Activated CD8-positive, alpha-beta memory T cell treated with anti-CD3 and anti-CD28 coated beads, Interleukin-2, amount 50 U/mL, for 48 hours (primary cell): ENCODE data around the gene LZIC.
A peak's percentile ranks its signal among the peaks of the same experiment; 100 is the strongest.

Experiments used
- DNase-seq: peaks from one replicate; pipeline ENCODE4 v3.0.0-alpha.2; 2020

The LZIC gene

DNA sequence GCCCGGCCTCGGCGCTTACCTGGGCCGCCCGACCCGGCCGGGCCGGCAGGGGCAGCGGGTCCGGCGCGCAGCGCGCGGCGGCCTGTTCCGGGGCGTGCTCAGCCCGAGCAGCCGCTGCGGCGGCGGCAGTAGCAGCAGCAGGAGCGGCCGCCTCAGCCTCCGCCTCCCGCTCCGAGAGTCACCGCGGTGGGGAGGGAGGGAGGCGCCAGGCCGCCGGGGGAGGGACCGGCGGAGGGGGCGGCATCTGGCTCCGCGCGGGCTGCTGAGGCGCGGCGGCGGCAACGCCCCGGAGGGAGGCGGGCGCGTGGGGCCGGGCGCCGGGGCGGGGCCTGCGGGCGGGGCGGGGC, 33.1 kb downstream of the LZIC start, which contains the start of gene CTNNBIP1:
Gene CTNNBIP1 (minus strand): TSS at position 194 of the 347 bp plus-strand sequence. CDS start 38,205 bp downstream, outside the sequence.
- DNase-seq = no peak

DNA sequence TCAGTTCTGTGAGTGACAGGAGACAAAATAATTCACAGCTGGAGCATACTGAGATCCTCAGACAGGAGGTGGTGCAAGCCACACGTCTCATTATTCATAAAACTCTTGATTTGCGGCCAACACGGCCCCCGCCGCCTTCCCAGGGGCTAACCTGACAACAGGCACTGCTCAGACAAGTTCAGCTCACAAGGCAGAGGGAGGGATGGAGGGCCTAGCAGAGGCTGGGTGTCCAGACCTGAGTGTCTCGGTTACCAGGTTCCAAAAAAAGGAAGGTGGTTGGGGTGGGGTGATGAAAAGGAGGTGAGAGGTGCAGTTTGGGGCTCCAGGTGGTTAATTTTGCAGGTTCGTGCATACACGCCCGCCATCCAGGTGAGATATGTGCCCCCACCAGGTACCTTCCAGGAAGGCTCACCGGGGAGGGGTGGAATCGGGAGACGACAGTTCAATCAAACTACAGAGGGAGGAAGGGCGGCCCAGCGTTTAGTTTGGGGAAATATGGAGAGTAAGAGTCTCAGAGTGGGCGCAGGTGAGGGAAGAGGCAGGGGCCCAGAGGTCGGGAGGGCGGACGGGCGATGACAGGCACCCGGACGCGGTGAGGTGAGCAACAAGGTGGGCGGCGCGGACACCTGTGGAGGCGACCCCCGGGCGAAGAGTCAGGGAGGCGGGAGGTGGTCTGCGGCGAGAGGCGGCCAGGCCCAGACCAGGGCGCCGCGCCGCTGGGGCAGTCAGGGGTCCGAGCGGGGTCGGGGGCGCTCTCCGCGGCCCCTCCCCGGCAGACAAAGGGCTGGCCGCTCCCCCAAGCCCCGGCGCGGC, 33.8 kb downstream of the LZIC start:
- DNase-seq = peak; percentile 80

DNA sequence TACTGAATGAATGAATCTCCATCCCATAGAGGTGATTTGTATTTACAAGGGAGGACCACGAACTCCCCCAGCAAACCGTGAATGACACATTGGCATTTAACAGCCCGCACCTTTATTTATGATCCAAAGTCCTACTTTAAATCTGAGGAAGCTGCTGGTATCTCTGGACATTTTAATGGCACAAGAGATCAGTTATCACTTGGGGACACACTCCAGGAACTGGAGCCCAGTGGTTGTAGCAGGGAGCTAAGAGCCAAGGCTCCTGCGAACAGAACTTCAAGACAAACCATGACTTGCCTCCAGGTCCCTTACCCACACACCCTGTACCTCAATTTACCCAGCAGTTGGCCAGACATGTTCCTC, 34.3 kb downstream of the LZIC start:
- no peak for DNase-seq

DNA sequence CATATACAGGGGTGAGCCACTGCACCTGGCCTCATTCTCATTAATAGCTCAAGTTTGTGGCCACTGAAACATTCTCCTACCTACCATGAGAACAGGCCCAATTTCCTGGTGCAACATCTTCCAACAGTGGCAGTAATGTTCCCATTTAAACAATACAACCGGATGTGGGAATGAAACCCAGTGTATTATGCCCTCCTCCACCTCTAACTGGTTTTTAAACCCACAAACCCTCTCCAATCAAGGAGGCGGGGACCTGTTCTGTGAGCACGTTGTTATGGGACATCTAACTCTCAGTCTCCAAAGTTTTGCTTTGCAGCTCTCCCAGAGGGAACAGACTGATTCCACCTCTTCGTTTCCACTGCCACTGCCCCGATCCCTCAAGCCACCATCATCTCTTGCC, 35.8 kb downstream of the LZIC start:
- no peak for DNase-seq

DNA sequence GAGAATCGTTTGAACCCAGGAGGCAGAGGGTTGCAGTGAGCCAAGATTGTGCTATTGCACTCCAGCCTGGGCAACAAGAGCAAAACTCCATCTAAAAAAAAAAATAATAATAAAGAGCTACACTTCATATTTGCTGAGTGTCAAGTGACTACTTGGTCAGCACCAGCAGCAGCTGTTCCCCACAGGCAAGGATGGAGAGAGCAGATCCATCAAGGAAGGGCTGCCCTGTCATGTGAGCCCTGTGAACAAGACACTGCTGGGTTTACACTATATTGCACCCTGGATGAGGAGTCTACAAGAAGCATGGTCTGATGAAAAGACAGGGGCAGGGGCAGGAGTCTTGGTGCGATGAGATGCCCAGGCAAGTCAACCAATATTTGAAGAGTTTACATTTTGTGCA, 36.7 kb downstream of the LZIC start:
- no peak for DNase-seq

DNA sequence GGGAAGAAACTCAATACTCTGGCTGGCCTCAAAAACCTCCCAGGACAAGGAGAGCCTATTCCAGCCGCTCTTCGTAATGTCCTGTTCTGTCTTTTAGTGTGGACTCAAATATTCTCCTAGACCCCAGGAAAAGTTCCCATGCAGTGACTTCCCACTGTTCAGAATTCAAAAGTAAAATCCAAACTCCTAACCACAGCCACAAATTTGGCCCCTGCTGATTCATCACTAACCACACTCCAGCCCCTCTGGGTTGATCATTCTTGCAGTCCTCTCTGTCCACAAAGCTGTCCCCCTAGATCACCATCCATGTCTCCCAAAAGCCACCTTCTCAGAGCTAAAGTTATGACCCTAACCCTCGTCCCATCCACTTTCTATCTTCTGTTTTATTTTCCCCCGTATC, 38.2 kb downstream of the LZIC start:
- no peak for DNase-seq

DNA sequence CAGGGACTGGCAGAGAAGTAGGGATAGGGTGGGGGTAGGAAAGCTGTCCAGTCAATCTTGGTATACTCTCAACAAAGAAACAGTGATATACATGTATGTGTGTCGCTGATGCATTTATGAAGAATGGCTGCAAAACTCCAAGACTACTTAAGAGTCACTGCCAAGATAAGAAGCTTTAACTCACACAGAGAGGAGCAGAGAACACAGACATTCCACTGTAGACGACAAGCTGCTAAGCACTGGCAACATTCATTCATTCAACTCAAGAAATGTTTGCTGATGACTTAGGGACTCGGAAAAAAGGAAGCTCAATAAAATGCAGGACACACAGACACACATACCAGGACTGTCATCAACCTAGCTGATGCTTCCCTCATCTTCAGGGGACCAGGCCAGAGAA, 38.6 kb downstream of the LZIC start:
- DNase-seq = no peak

DNA sequence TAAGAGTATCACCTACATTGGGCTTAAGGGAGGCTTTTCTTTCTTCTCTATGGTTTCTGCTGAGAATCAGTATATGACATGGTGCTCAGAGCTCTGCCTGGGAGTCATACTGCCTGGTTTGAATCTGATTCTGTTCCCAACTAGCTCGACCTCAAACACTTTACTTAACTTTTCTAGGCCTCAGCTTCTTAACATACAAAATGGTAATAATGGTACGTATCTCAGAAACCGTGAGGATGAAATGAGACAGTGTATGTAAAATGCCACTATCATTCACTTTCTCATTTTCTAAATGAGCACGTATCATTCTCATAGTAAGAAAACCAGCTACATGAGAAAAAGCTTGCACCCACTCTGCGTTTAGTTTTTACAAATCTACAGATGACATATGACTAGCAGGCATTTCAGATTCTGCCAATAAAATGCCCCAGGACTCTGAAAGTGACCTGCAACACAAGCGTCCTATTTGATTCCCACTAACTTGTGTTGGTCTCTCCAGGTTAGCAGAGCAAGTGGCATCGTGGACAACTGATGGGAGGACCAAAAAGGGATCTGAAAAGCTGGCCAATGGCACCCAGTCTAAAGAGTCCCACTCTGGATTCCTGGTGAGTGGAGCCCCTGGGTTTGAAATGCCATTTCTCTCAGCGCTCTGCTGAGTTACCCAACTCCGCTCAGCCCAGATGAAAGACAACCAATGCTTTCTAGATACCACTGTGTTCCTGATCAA, 39.2 kb downstream of the LZIC start:
- DNase-seq = no peak

DNA sequence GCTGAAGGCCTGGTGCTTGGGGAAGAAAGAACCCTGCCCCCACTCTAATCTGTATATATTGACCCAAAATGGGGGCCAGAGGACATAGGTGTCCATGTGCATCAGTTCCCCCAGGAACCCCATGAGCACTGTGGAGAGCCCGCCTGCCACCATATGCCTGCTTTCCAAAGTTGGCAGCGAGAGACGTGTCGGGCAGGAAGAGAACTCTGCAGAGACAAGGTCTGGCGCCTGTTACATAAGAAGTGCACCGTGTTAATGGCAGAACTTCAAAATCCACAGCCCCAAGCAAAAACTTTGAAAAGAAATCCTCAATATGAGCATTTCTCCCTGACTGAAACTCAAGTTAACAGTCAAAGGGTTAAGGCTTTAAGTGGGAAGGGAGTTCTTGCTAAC, 41.1 kb downstream of the LZIC start:
- DNase-seq = no peak

DNA sequence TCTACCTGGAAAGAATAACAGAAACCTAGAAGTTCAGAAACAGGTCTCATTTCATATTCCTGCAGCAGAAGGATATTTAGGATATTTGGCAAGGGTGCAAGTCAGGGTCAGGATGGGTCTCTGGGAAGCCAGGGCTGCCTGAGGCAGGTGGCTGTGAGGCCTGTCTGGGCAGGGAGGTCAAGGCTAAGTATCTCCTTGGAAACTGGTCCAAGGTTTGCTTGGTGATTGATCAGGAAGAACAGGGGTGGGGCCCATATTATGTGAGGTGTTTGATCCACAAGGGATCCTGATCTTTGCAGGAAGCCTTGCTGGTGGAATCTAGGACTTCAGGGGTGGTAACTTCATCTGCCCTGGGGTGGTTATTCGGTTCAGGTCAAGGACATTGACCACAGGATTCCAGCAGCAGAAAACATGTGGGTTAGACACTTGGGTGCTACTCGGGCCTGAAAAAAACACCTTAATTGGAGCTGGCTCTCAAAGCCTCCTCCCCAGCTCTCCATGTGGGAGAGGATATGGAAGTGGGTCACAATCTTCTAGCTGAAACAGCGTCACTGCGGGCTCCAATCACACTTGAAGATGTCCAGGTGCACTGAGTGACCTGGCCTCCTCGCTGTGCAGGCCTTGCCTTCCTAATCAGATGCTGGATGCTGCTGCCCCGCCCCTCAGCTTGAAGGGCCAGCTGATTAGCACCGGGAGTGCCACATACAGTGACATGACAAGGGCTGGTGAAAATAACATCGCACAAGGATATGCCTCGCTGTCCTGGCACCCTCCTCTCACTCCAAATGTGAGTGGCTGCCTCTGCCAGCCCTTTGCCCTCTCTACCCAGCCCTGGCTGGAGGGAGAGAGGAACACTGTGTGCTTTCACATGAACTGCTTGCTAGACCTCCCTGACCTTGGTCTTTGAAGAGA, 41.8 kb downstream of the LZIC start:
- DNase-seq = no peak

DNA sequence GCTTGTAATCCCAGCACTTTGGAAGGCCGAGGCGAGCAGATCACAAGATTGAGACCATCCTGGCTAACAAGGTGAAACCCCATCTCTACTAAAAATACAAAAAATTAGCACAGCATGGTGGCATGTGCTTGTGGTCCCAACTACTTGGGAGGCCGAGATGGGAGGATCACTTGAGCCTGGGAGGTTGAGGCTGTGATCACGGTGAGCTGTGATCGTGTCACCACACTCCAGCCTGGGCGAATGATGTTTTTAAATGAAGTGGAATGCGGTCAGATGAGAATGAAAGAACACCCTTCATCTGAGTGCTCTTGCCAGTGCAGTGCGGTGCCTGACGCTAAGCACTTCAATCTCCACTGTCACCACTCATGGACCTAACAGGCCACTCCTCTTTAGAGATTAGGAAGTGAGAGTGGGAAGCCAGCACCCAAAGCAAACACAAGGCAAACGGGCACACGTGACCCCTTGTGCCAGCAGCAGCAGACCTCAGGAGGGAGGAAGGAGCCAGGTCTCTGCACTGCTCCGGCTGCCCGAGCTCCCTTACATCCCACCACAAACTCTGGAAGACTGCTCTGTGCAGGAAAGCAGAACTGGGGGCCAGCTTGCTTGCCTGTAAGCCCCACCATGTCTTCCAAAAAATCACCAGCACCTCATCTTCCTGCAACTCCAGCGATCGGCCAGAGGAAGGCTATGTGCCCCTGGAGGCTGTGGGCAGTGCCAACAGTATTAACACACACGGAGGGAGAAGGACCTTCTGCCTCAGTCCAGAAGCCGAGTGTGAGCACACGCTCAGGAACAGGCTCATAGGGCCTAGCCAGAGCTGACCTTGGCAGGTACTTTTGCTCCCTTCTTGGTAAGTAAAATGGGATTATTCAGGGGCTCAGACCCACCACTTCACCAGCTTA, 42.8 kb downstream of the LZIC start:
- DNase-seq = no peak

DNA sequence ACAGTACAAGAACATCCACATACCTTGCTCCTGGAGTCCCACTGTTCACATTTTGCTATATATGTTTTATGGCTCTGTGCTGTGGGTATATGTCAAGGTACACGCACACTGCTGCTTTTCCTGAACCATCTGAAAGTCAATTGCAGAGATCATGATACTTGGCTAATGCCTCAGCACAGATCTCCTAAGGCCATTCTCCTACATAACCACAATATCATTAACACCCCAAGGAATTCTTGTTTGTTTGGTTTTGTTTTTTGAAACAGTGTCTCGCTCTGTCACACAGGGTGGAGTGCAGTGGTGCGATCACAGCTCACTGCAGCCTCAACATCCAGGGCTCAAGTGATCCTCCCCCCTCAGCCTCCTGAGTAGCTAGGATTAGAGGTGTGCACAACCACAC, 49.1 kb downstream of the LZIC start:
- no peak for DNase-seq

DNA sequence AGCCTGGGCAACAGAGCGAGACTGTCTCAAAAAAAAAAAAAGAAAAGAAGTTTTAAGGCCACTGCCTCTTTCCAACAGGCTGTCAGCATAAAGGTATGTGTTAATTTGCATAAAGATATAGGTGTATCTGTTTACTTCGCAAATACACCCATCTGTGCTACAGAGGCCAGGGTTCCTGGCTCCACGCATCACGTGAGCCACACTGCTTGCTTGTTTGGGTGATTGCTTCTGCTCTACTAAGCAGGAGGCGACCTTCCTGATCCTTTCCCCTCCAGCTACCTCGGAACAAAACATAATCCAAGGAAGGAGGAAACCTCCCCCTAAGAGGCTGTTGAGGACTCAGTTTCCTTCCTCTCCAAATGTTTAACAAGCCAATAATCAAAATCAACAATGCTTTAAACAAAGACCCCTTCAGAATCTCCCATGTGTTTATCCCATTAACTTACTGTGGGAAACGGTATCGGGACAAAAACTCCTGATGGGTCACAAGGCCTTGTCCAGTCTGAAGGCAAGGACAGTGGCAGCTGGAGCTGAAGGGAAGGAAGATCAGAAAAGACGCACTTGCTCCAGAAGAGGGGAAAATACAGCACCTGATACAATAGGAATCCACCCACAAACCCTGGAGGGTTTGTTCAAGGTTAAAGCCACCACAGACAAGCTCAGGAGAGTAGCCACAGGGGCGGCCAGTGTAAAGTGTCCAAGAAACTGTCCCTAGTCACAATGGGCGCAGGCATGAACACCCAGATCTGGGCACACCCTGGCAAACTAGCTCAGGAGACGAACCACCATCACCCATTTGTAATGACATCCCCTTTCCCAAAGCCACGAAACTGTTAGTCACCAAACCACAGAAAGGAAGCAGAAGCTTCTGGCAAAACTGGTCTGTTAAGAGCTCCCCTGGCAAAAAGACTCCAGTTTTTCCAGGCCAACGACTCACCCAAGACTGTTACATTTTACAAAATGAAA, 50.3 kb downstream of the LZIC start:
- DNase-seq = no peak

DNA sequence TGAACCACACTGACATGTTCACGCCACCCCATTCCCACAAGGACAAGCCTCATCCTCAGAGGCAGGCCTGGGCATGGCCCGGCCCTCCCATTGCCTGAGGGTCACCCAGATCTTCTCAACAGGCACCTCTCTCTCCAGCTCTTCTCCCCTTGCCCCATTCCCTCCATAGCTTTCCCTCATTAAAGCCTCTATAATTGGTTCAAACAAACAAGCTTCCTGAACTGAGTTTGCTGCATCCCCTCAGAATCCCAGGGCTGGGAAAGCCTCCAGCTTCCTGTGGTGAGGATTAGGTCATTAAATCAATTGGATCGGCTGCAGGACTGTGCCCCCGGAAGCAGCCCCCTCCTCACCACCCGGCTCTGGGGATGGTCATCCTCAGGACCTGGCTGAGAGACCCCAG, 52.0 kb downstream of the LZIC start:
- DNase-seq = no peak

DNA sequence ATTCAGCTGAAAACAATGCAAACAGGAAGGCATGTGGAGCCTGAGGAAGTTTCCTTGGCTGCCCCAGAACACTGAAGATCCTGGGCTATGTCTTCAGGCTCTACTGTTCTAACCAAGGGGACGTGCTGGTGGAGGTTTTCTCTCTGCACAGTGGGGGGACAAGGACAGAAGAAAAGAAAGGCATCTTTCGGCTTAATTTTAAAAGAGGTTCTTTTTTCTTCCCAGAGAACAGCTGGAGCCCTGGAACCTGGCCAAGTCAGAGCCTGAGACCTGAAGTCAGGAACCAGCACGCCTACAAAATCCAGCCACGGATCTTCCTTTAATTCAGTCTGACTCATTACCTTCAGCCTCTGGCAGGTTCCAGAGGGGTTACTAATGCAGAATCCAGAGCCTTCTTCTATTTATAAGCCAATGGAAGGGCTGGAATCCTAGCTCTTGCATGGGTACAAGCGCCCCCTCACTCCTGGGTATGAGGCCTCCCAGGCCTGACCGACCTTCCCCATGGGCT, 52.9 kb downstream of the LZIC start:
- DNase-seq = no peak

DNA sequence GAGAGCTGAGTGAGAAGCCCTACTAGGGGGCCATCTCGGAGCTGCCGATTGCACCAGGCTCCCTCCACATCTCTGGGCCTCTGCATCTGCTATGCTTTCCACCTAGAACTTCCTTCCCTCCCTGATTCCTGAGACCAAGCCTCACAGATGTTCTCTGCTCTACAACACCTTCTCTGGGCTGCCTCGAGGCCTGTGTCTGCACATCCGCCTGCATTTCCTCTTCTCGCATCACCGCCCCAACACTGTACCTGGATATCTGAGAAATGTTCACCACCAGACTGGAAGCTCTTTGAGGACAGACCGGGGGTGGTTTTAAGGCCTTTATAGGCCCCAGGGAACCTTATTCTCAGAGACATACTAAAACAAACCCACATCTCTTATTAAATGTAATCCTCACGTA, 53.8 kb downstream of the LZIC start:
- no peak for DNase-seq

DNA sequence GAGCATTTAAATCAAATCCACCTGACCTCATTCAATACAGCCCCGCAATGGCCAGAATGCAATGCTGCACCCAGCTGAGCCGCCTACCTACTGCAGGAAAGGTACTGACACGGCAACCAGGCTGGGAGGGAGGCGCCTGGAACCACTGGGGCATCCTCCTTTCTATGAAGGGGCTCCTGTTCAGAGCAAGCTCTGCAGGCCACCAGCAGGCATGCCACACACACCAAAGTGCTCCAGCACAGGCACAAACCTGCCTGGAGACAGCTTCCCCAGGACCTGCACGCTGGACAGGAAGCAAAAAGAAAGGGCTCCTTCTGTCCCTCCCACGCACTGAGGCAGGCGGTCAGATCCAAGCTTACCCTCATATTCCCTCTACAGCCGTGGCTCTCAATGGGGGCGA, 54.3 kb downstream of the LZIC start:
- no peak for DNase-seq

DNA sequence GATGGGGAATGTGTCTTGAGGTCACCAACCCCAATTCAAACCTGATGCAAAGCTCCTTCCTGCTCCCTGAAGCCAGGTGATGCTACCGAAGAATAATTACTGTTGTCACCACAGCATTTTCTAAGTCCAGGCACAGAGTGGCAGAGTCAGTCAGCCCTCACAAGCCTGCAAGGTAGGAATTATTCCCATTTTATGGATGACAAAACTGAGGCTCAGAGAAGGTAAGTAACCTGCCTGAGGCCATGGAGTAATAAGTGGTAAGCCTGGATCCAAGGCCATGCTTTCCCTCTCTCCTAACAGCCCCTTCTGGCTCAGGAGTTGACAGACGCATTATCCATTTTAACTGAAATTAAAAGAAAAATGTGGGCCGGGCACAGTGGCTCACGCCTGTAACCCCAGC, 56.1 kb downstream of the LZIC start:
- DNase-seq = no peak

DNA sequence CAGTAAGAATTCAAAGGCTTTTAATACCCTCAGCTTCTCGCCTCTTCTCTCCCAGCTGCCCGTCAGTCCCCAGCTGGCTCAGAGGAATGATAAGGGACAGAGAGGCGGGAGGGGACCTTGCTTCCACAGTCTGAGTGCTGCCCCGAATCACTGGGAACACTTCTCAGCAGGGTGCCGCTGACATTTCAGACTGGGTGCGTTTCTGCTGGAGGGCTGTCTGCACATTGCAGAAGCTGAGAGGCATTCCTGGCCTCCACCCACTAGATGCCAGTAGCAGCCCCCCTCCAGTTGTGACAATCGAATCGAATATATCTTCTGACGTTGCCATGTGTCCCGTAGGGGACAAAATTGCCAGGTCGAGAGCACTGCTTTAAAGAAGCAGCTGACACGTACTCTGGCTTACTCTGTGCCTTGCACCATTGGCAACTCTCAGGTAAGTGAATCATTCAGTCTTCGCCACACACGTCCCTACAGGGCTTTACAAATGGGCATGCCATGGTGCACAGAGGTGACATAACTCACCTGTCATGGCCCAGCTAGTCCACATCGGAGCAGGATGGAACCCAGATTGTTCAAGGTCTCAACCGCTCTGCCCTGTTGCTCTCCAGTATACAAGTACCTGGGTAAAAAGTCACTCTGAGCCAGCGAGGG, 57.0 kb downstream of the LZIC start:
- no peak for DNase-seq

DNA sequence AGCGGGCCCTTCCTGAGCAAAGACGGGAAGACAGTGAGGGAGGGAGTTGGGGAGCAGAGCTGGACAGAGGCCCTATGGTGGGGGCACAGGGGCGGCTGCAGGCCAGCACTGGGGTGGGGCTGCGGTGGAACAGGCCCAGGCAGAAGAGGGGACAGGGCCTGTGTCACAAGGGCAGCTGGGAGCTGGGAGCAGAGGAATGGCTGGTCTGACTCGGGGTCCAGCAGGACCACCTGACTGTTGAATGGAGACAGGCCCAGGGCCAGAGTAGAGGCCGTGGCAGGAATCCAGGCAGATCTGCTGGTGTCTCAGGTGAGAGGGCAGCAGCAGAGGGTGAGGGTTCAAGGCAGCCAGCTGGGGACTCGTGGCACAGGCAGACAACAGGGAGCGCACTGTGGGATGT, 58.4 kb downstream of the LZIC start:
- no peak for DNase-seq
